Measurements from ENCODE around the gene FERD3L.

GRCh38 chr7:19101472-19101871 lies 43.7 kb downstream of the FERD3L start:
- TF ChIP-seq CTCF (IDR thresholded peaks at IDR 0.05; ENCODE audit: extremely low read depth in 1 of 2, insufficient read depth in 1 of 2, low read depth in 1 of 2, low read length in 2 of 2) (no peak), MYC (IDR thresholded peaks at IDR 0.05; ENCODE audit: low read depth, low read length) (no peak), EZH2 (IDR thresholded peaks at IDR 0.05; ENCODE audit: borderline replicate concordance, low read depth, low read length, severe bottlenecking) (no peak), POLR2A (IDR thresholded peaks at IDR 0.05; ENCODE audit: low read depth, low read length) (no peak), GATA2 (IDR thresholded peaks at IDR 0.05; ENCODE audit: insufficient read depth, insufficient read length, low read depth, low read length) (no peak), MAX (IDR thresholded peaks at IDR 0.05; ENCODE audit: insufficient read depth, insufficient read length) (no peak), FOS (IDR thresholded peaks at IDR 0.05; ENCODE audit: borderline replicate concordance, insufficient read depth, low read length) (no peak), POLR2AphosphoS5 (IDR thresholded peaks at IDR 0.05; ENCODE audit: insufficient read depth, low read depth, low read length) (no peak), JUN (IDR thresholded peaks at IDR 0.05; ENCODE audit: borderline replicate concordance, insufficient read depth, insufficient read length, low read depth) (no peak)

Data from endothelial cell of umbilical vein (primary cell).